CD4-positive, alpha-beta T cell treated with Interferon gamma for 1 hour (primary cell): Measurements from ENCODE around the gene CD320.
"Not testable (repeated sequence)": the region's sequence is repeated elsewhere in the genome, so short reads cannot be mapped to it uniquely, and the experiment has no call there.

Experiments used
- DNase-seq: peaks from one replicate; pipeline ENCODE4 v3.0.0-alpha.2; 2020

The CD320 gene

DNA sequence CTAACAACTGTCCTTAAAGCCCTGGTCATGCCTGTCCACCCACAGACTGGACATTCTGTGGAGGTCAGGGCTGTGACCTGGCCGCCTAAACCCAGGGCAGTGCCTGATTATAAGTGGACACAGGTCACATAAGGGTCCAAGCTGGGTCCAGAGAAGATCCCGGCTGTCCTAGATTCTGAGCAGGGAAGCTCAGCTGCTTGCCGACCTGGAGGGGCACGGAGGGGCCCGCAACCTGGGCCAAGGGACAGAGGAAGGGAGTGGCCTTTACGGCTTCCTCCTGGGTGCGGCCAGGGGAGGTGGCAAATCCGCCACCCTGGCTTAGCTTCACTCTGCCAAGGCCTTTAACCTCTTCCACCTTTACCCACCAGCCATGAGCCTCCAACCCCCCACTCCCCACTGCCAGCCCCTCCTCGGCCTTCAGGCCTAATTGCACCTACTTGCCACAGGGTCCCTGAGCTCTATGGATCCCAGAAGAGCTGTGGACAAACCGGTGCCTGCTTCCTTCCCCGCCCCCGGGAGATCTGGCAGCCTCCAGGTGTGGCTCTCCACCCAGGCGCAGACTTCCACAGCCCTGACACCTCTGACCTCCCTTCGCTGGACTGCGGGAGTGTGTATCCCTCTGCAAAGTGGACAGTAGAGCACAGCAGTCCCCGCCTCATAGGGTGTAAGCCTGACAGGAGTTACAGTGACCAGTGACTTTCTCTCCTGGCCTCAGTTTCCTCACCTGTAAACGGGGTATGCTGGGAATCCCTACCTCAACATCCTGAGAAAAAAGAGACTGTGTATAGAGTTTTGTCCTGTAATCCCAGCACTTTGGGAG is 1.7 kb downstream of the CD320 start:
- no peak for DNase-seq

DNA sequence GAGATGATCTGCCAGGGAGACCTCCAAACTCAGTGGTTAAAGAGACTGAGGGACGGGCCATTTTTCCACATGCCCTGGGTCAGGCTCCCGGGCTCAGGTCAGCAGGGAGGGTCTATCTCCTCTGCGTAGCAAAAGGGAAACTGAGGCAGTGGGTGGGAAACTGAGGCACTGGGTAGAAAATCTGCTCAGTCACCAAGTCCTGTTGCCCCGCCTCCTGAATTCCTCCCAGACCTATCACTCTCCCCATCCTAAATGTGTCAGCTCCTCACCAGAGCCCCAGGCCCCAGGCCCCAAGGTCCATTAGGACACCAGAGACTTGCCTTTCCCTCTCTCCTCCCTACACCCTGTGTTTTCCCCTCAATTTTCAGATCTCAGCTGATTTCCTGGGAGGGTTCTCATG is 2.4 kb downstream of the CD320 start:
- DNase-seq: no peak

DNA sequence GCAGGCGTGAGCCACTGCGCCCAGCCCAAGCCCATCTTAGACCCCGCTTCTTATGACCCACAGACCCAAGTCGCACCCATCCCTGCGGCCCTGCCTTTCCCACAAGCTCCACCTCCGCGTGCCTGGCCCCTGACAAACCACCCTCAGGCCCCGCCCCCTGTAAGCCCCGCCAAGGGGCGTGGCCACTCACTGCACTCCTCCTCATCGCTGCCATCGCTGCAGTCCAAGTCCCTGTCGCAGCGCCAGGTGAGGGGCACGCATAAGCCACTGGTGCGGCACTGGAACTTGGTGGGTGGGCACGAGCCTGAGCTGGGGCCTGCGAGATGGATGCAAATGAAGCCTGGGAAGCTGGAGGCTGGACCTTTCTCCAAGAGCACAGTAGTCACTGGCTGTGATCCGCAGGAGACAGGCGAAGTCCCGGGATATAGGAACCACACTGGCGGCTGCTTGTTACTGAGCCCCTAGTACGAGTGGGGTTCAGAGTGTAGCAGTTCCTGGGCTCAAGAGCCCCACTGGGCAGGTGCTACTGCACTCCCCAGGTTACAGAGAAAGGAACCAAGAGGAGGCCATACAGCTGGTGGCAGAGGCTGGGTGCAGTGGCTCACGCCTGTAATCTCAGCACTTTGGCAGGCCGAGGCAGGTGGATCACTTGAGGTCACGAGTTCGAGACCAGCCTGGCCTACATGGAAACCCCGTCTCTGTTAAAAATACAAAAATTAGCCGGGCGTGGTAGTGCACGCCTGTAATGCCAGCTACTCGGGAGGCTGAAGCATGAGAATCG is 3.1 kb downstream of the CD320 start:
- DNase-seq: no peak

DNA sequence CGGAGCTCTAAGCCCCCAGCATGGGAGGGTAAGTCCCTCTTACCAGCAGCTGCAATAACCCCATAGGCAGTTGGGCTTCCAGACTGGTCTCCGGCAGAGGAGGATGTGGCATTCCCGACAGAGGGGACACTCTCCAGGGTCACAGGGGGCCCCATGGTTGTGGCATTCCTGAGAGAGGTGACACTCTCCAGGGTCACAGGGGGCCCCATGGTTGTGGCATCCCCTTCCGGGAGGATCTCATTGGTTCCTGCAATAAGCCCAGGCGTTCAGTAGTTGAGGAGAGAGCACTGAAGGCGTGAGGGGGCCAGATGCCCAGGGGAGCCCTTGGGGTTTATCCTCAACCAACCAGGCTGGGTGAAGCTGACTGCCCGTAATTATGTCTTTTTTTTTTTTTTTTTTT is 5.4 kb downstream of the CD320 start:
- DNase-seq: no peak

DNA sequence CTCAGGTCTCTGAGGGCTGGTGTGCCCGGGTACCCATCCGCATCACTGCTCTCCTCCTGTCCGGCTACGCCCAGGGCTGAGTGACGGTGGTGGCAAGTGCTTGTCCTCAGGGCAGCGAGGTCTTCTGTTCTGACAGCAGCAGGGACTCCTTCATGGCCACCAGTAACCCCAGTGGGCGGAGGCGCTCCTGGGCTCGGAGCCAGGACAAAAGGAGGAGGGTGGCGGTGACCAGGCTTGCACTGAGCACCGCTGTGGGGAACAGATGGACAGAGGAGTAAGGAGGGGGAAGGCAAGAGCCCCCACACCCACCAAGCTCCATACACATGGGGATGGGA is 5.8 kb downstream of the CD320 start:
- DNase-seq: no peak

DNA sequence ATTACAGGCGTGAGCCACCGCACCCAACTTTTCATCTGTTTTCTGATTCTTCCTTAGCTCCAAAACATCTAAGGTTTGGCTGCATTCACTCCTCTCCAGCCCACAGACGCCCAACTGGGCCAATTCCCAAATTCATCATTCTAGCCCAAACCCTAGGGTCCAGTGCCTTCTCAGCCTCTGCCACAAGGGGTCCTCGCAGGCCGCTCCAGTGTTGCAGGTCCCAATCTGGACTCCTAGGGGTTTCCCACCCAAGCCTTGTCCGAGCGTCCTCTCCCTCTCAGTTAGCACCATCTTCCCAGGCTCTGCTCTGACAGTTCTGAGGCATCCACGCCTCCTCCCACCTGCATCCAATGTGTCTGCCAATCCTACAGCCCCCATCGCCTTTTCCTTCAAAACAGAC is 16.8 kb downstream of the CD320 start:
- not testable (repeated sequence) for DNase-seq

DNA sequence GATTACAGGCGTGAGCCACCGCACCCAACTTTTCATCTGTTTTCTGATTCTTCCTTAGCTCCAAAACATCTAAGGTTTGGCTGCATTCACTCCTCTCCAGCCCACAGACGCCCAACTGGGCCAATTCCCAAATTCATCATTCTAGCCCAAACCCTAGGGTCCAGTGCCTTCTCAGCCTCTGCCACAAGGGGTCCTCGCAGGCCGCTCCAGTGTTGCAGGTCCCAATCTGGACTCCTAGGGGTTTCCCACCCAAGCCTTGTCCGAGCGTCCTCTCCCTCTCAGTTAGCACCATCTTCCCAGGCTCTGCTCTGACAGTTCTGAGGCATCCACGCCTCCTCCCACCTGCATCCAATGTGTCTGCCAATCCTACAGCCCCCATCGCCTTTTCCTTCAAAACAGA is 31.6 kb downstream of the CD320 start:
- not testable (repeated sequence) for DNase-seq

DNA sequence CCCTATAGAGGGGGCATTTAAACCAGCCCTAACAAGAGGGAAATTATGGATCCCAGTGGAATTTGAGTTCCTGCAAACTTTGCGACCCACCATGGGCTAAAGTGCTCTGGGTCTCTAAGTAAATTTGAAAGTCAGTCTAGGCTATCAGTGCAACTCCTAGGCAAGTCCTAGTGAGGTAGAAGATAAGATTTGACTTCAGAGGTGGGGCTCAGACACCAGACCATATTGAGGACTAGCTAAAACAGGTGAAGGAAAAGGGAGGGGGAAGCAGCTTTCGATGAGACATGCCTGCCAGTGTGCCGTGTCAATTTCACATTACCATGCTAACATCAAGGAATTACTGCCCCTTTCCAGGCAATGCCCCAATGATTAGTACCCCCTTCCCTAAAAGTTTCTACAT is 38.4 kb downstream of the CD320 start:
- DNase-seq: no peak

DNA sequence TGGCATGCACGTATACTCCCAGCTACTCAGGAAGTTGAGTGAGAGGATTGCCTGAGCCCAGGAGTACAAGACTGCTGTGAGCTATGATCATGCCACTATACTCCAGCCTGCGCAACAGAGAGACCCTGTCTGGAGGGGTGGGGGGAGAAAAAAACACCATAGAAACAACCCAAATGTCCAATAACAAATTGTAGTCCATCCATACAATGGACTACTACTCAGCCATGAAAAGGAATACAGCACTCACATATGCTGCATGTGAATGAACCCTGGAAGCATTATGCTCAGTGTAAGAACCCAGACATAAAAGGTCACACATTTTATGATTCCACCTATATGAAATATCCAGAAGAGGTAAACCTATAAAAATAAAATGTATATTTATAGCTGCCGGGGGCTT is 42.3 kb downstream of the CD320 start:
- no peak for DNase-seq

DNA sequence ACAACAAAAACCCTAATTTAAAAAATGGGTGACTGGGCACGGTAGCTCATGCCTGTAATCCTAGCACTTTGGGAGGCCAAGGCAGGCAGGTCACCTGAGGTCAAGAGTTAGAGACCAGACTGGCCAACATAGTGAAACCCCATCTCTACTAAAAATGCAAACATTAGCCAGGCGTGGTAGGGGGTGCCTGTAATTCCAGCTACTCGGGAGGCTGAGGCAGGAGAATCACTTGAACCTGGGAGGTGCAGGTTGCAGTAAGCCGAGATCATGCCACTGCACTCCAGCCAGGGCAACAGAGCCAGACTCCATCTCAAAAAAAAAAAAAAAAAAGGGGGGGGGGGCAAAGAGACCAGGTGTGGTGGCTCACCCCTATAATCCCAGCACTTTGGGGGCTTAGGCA is 43.9 kb downstream of the CD320 start:
- DNase-seq: not testable (repeated sequence)

DNA sequence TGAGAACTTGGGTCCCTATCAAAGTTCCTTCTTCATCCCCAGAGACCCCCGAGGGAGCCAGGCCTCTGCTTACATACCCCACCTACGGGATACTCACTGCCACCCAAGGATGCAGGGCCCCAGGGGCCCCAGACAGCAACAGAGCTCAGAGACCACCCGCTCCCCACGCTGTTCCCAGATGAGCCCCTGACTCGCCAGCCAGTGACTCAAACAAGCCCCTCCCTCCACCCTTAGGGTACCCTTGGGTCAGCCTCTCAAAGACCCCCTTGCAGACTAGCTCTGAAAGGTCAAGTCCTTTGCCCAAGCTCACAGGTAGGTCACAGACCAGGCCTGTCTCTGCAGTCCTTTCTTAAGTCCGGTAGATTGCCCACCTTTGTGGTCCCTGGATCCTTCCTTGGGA is 45.7 kb downstream of the CD320 start:
- no peak for DNase-seq

DNA sequence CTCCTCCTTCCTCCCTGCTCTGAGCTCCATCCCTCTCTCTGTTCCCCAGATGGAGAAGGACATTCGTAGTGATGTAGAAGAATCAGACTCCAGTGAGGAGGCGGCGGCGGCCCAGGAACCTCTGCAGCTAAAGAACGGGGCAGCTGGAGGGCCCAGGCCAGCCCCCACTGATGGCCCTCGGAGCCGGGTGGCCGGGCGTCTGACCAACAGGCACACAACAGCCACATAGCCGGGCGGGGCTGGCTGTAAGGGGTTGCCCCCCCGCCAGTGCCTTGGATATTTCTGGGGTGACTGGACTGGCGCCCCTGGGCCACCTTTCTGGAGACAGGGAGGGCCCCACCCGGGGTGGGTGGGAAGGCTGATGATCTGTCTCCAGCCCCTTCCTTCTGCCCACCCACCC is 46.3 kb downstream of the CD320 start:
- no peak for DNase-seq

DNA sequence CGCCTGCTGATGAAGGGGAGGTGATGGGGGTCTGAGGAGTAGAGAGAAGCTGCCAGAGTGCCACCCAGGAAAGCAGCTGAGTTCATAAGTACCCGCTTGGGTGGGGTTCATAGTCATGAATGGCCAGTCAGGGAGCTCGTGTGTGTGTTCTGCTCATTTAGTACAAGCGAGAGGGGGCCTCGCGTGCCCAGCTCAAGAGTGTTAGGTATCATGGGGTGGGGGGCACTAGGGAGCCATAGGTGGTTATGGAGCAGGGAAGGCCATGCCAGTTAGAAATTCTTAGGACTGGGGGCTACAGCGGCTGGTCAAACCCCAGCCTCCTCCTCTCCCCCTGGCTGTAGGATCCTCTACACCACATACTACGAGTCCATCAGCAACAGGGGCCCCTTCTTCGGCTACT is 46.8 kb downstream of the CD320 start:
- DNase-seq: no peak

DNA sequence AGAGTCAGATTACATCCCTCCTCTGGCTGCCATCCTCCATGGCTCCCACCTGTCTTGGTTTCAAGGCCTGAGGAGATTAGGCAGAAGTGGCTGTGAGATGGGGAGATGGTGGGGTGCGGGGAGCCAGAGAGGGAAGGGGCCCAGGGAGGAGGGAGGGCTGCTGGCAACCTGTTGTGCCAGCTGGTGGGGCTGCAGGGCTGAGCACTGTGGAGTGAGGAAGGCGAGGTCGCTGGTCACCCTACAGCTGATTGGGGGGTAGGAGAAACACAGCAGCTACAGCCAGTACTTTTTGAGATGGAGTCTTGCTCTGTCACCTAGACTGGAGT is 48.3 kb downstream of the CD320 start:
- no peak for DNase-seq

DNA sequence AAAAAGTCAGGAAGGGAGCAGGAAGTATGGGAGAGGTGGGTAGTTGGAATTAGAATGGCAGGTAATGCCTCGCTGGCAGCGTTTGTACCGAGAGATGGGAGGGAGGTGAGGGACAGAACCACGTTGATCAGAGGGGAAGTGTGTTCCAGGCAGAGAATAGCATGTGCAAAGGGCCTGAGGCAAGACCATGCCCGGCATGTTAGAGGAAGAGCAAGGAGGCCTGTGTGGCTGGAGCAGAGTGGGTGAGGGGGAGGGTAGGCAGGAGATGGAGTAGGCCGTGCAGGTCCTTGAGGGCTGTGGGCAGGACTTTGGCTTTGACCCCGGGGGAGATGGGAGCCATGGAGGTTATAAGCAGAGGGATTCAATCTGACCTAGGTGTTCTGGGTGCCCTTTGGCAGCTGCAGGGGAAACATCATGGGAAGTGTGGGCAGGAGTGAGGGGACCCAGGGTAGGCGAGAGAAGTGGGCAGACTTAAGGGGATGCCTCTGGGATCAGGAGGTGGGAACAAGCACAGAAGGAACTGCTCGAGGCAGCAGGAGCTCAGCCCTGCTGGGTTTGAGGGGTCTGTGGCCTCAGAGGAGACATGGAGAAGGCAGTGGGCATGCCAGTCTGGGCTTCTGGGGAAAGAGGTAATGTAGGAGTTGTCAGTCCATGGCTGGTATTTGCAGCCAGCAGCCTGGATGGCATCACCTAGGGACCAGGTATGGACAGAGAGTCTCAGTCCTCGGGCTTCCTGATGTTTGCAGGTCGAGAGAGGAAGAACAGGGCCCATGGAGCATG is 48.8 kb downstream of the CD320 start:
- no peak for DNase-seq

DNA sequence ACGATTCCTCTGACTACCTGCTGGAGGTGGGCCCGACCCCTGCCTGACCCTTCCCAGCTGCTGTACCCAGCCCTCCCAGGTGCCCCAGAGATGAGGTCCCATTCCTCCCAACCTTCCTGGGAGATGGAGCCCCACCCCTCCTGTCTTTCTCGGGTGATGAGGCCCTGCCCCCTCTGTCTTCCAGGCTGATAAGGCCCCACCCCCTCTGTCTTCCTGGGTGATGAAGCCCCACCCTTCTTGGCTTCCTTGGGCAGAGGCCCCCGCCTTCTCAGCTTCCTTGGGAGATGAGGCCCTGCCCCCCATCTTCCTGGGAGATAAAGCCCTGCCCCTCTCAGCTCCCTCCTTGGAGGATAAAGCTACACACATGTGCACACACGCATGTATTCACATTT is 51.1 kb downstream of the CD320 start:
- no peak for DNase-seq

DNA sequence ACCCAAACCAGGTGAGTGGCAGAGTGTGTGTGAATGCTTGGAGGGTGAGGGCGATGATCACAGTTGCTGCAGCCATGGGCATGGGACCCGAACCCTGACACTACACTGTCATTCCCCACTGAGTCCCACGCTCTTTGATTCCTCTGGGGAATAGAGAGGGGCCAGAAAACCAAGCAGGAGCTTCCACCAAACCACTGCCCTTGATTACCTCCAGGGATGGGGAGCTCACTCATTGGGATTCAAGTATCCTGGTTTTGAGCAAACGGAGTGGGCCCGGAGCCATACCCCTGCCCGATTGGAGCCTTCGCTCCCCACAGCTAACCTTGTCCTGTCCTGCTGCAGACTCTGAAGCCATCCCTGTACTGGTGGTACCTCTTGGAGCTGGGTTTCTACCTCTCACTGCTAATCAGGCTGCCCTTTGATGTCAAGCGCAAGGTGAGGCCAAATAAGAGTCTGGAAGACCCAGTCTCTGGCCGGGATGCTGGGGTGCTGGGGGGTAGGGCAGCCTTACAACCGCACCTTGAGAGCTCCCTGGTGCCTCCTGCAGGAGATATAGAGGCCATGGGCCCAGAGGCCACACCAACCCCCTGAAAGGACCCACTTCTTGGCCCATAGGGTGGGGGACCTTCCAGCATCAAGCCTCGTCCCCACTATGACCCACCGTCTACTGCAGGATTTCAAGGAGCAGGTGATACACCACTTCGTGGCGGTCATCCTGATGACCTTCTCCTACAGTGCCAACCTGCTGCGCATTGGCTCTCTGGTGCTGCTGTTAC is 51.7 kb downstream of the CD320 start:
- no peak for DNase-seq

DNA sequence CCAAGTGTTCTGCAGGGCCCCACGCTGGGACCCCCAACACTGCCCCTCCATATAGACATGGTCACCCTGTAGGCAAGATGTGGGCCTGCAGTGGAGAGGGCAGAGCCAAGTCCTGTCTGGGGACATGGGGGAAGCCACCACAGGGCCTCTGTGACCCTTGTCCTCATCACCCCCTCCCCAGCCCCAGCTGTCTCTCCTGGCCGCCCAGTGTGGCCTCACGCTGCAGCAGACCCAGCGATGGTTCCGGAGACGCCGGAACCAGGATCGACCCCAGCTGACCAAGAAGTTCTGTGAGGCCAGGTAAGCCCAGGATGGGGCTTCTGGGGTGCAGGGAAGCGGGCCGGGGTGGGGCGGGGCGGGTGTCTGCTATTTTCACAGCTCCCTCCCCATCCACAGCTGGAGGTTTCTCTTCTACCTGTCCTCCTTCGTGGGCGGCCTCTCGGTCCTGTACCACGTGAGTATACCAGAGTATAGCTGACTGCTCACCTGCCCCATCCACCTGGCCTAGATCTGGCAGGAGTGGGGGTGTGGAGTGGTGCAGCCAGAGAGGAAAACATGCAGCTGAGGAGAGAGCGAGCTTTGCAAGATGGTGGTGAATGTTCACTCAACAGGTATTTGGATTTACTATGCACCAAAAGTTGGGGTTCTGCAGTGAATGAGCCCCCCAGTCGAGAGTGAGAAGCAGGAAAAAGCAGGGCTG is 52.6 kb downstream of the CD320 start:
- DNase-seq: no peak

DNA sequence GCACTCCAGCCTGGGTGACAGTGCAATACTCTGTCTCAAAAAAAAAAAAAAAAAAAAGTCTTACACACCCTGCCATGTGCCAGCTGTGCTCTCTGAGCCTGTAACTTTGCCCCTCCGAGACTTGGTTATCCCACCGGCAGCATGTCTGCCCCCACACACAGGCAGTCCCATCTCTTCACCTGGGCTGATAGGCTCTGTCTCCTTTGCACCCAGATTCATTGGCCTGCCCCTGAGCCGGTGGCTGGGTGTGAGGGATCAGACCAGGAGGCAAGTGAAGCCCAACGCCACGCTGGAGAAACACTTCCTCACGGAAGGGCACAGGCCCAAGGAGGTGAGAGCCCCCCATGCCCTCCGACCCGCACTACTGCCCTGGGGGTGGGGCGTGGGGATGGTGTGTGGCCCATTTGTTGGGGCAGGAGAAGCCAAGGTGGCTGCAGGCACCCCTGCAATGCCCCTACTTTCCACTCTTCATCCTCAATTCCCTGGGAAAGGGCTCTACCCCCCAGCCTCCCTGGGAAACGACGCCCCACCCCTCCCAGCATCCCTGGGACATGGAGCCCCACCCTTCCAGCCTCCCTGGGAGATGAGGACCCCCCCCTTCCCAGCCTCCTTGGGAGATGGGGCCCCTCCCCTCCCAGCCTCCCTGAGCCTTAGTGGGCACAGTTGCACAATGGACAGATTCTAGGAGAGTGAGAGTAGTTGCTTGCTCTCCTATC is 53.7 kb downstream of the CD320 start:
- DNase-seq: no peak

DNA sequence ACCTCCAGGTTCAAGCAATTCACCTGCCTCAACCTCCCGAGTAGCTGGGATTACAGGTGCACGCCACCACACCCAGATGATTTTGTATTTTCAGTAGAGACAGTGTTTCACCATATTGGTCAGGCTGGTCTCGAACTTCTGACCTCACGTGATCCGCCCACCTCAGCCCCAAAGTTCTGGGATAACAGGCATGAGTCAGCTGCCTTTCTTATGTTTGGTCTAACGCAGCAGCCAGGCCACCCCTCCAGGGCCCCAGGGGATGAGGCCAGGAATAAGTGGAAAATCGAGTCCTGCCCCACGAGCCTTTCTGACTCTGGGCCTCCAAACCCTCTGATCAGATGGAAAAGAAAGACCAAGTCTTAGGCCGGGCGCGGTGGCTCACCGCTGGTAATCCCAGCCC is 54.5 kb downstream of the CD320 start:
- DNase-seq: no peak

DNA sequence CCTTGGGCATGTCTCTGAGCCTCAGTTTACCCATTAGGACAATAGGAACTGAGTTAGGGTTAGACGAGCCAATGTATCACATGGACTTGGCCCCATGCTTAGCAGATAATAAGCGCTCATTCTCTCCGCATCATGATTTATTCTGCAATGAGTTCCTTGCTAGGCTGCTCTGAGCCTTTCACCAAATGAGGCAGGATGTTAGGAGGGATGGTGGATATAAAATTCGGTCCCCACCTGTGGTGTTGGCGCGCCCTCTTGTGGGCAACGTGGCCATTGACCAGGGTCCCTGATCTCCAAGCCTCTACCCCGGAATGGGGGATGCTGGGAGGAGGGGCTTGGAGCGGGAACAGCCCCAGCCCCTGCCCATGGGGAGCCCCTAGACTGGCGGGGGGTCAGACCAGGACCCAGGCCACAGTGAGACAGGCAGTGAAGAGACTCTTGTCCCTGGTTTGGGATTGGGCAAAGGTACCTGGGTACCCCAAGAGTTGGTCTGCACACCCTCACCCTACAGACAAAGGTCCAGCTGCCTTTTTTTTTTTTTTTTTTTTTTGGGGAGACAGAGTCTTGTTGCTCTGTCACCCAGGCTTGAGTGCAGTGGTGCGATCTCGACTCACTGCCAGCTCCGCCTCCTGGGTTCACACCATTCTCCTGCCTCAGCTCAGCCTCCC is 55.1 kb downstream of the CD320 start:
- DNase-seq: peak; percentile 76
